Activated naive CD8-positive, alpha-beta T cell treated with anti-CD3 and anti-CD28 coated beads for 36 hours (primary cell): ENCODE data around the gene NMRAL1. TPM values are rescaled to one million over a fixed set of nuclear protein-coding genes. Genes with fewer than 3 reads are reported as not detected.

Experiments used
- DNase-seq: peaks from one replicate; pipeline ENCODE4 v3.0.0; 2021
- H3K27ac Mint-ChIP-seq: one replicate; pipeline ENCODE4 v1.8.0; 2022; ENCODE audit warnings: mild to moderate bottlenecking, moderate library complexity, mixed read lengths
- H3K27me3 Mint-ChIP-seq: one replicate; pipeline ENCODE4 v1.8.0; 2022; ENCODE audit warnings: mild to moderate bottlenecking, mixed read lengths
- H3K36me3 Mint-ChIP-seq: one replicate; pipeline ENCODE4 v1.8.0; 2021; ENCODE audit warnings: mild to moderate bottlenecking, mixed read lengths
- H3K4me1 Mint-ChIP-seq: one replicate; pipeline ENCODE4 v1.8.0; 2021; ENCODE audit warnings: mixed read lengths
- H3K4me3 Mint-ChIP-seq: one replicate; pipeline ENCODE4 v1.8.0; 2022; ENCODE audit warnings: mild to moderate bottlenecking, moderate library complexity, mixed read lengths
- H3K9me3 Mint-ChIP-seq: one replicate; pipeline ENCODE4 v1.8.0; 2022; ENCODE audit warnings: mixed read lengths
- total RNA-seq, 2 experiments: library from RNA; stranded (reverse); gene quantifications; one replicate each; pipeline ENCODE4 v1.2.3, GENCODE V29; 2021

Gene NMRAL1
- total RNA-seq, 2 experiments from 2014 or later = 62.5 to 64.4 TPM

- Mint-ChIP-seq H3K4me3 (no peak overlapping the region), H3K27me3 (no peaks in the 10 kb centered on the region), H3K27ac (peak overlapping the region; percentile 75), H3K9me3 (no peaks in the 10 kb centered on the region), H3K4me1 (peaks cover 31% of the 10 kb centered on the region), H3K36me3 (peaks cover 26% of the 10 kb centered on the region)
- no peak for DNase-seq
These were observed 35.7 kb upstream of the NMRAL1 start for GRCh38 chr16:4510131-4510530.

DNA sequence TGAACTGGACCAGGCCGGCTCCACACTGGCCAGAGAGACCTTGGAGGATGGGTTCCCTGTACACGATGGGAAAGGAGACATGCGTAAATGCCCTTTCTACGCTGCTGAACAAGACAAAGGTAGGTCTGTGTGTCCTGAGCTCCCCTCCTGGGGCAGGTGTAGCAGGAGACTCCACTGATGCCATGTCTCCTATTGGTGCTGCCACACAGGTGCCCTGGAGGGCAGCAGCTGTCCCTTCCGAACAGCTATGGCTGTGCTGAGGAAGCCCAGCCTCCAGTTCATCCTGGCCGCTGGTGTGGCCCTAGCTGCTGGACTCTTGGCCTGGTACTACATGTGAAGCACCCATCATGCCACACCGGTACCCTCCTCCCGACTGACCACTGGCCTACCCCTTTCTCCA is 35.0 kb upstream of the NMRAL1 start:
- Mint-ChIP-seq H3K27ac (no peak overlapping the region), H3K27me3 (no peaks in the 10 kb centered on the region), H3K9me3 (no peaks in the 10 kb centered on the region), H3K36me3 (peaks cover 19% of the 10 kb centered on the region), H3K4me1 (peaks cover 30% of the 10 kb centered on the region), H3K4me3 (no peak overlapping the region)
- no peak for DNase-seq

DNA sequence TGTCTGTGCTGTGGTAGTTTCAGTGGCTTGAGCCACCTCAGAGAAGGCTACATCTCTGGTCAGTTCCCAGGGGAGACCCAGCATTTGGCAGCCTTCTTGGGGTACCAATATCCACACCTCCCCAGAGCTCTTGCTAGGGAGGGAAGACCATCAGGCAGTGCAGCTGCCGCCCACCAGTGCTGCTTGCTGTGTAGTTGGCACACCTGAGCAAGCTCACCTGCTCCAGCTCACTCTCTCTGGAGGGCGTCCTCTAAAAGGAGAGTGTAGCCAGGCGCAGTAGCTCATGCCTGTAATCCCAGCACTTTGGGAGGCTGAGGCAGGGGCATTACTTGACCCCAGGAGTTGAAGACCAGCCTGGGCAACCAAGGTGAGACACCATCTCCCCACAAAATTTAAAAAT is 34.4 kb upstream of the NMRAL1 start:
- H3K36me3 Mint-ChIP-seq = peaks cover 19% of the 10 kb centered on the region

DNA sequence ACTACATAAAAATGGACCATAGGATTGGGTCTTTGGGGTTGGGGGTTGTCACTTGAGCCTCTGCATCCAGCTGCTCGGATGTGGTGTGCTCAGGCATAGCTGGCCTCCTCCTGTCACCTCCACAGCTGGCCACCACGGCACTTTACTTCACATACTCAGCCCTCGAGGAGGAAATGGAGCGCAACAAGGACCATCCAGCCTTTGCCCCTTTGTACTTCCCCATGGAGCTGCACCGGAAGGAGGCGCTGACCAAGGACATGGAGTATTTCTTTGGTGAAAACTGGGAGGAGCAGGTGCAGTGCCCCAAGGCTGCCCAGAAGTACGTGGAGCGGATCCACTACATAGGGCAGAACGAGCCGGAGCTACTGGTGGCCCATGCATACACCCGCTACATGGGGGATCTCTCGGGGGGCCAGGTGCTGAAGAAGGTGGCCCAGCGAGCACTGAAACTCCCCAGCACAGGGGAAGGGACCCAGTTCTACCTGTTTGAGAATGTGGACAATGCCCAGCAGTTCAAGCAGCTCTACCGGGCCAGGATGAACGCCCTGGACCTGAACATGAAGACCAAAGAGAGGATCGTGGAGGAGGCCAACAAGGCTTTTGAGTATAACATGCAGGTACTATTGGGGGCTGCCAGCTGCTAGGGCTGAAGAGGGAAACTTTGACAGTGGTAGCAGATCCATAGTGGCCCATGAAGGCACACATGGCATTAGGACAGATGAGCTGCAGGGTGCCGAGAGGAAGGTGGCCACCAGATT is 33.3 kb upstream of the NMRAL1 start:
- DNase-seq = no peak
- peaks cover 37% of the 10 kb centered on the region for H3K4me1 Mint-ChIP-seq
- no peak overlapping the region for H3K4me3 Mint-ChIP-seq
- H3K27me3 Mint-ChIP-seq = no peaks in the 10 kb centered on the region
- H3K36me3 Mint-ChIP-seq = peaks cover 19% of the 10 kb centered on the region
- H3K9me3 Mint-ChIP-seq = no peaks in the 10 kb centered on the region
- peak overlapping the region; percentile 46 for H3K27ac Mint-ChIP-seq

More for the DNA sequence above, 34.4 kb upstream of the NMRAL1 start:
- no peak overlapping the region for H3K4me3 Mint-ChIP-seq
- H3K9me3 Mint-ChIP-seq = no peaks in the 10 kb centered on the region
- no peaks in the 10 kb centered on the region for H3K27me3 Mint-ChIP-seq
- DNase-seq = no peak
- peak overlapping the region; percentile 34 for H3K27ac Mint-ChIP-seq
- H3K4me1 Mint-ChIP-seq = peaks cover 31% of the 10 kb centered on the region

DNA sequence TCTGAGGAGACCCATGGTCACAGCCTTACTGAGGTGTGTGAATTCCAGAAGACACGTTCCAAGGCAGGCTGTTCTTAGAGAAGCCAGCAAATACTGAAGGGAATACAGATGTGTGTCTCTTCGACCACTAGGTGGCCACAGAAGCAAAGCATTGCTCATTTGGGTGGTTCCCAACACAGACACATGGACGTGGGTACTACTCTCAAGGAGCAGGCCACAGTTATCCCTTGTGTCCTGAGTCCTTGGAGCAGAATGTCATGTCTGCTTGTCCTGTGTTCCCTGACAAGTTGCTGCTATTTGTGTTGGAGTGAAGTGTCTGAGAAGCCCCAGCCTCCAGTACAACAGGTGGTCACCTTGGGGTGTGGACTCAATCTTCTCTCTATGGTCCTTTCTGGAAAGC is 32.0 kb upstream of the NMRAL1 start:
- DNase-seq = peak; percentile 49
- no peaks in the 10 kb centered on the region for H3K9me3 Mint-ChIP-seq
- no peaks in the 10 kb centered on the region for H3K27me3 Mint-ChIP-seq
- peaks cover 46% of the 10 kb centered on the region for H3K4me1 Mint-ChIP-seq
- H3K36me3 Mint-ChIP-seq = peaks cover 13% of the 10 kb centered on the region
- peak overlapping the region; percentile 50 for H3K4me3 Mint-ChIP-seq
- H3K27ac Mint-ChIP-seq = peak overlapping the region; percentile 90

GRCh38 chr16:4505356-4506147 is 31.1 kb upstream of the NMRAL1 start:
- Mint-ChIP-seq H3K27me3 (no peaks in the 10 kb centered on the region), H3K36me3 (peaks cover 9% of the 10 kb centered on the region), H3K27ac (peak overlapping the region; percentile 90), H3K9me3 (no peaks in the 10 kb centered on the region), H3K4me3 (peak overlapping the region; percentile 50), H3K4me1 (peaks cover 55% of the 10 kb centered on the region)
- DNase-seq = peak; percentile 69

GRCh38 chr16:4501071-4501478 is 26.6 kb upstream of the NMRAL1 start:
- peaks cover 88% of the 10 kb centered on the region for H3K4me1 Mint-ChIP-seq
- H3K36me3 Mint-ChIP-seq = peaks cover 18% of the 10 kb centered on the region
- no peaks in the 10 kb centered on the region for H3K9me3 Mint-ChIP-seq
- H3K27me3 Mint-ChIP-seq = no peaks in the 10 kb centered on the region
- H3K27ac Mint-ChIP-seq = peak overlapping the region; percentile 57
- no peak overlapping the region for H3K4me3 Mint-ChIP-seq
- DNase-seq = no peak

- H3K27me3 Mint-ChIP-seq = no peaks in the 10 kb centered on the region
- H3K9me3 Mint-ChIP-seq = no peaks in the 10 kb centered on the region
- peaks cover 87% of the 10 kb centered on the region for H3K4me1 Mint-ChIP-seq
- H3K36me3 Mint-ChIP-seq = peaks cover 16% of the 10 kb centered on the region
- H3K27ac Mint-ChIP-seq = no peak overlapping the region
- H3K4me3 Mint-ChIP-seq = no peak overlapping the region
- no peak for DNase-seq
These were observed 25.8 kb upstream of the NMRAL1 start for GRCh38 chr16:4500272-4500671.

DNA sequence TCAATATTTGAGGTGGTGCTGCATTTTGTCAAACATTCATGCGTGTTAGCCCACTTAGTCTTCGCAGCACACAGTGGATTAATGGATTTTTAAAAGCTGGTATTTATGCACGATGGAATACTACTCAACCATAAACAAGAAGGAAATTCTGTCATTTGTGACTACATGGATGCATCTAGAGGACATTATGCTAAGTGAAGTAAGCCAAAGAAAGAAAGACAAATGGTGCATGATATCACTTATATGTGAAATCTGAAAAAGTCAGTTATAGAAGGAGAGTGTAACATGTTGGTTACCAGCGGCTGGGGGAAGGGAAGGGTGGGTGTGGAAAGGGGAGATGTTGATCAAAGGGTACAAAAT is 24.8 kb upstream of the NMRAL1 start:
- no peaks in the 10 kb centered on the region for H3K9me3 Mint-ChIP-seq
- H3K27me3 Mint-ChIP-seq = no peaks in the 10 kb centered on the region
- H3K27ac Mint-ChIP-seq = no peak overlapping the region
- no peak for DNase-seq
- peaks cover 20% of the 10 kb centered on the region for H3K36me3 Mint-ChIP-seq
- H3K4me1 Mint-ChIP-seq = peaks cover 89% of the 10 kb centered on the region
- H3K4me3 Mint-ChIP-seq = no peak overlapping the region

DNA sequence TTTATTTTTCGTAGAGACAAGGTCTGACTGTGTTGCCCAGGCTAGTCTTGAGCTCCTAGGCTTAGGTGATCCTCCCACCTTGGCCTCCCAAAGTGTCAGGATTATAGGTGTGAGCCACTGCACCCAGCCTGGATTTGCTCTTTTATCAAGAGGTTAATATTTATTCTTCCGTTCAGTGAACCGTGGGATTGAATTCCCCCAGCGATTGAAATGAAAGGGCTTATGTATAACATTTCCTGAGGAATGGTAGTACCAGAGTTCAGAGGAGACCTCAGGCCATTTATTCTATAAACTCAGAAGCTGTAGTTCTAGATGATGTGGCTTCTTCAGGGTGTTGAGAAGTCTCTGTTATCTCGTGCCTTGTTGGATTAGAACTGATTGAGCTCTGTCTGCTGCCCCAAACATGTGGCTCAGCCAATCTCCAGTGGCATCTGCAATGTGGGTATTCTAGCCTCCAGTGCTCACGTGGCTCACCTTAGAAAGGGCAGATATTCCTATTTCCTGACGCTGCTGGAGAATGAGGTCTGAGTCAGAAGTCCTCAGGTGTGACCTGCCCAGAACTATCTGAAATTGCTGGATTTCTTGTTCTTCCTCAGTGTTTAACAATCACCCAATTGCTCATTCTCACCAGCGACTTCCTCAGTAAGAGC is 24.2 kb upstream of the NMRAL1 start:
- peaks cover 21% of the 10 kb centered on the region for H3K36me3 Mint-ChIP-seq
- peak overlapping the region; percentile 36 for H3K27ac Mint-ChIP-seq
- no peaks in the 10 kb centered on the region for H3K27me3 Mint-ChIP-seq
- H3K4me3 Mint-ChIP-seq = no peak overlapping the region
- DNase-seq = no peak
- peaks cover 88% of the 10 kb centered on the region for H3K4me1 Mint-ChIP-seq
- H3K9me3 Mint-ChIP-seq = no peaks in the 10 kb centered on the region

GRCh38 chr16:4496305-4496704 is 21.9 kb upstream of the NMRAL1 start:
- Mint-ChIP-seq H3K4me1 (peaks cover 81% of the 10 kb centered on the region), H3K4me3 (no peak overlapping the region), H3K27ac (no peak overlapping the region), H3K9me3 (no peaks in the 10 kb centered on the region), H3K36me3 (peaks cover 24% of the 10 kb centered on the region), H3K27me3 (no peaks in the 10 kb centered on the region)
- no peak for DNase-seq

DNA sequence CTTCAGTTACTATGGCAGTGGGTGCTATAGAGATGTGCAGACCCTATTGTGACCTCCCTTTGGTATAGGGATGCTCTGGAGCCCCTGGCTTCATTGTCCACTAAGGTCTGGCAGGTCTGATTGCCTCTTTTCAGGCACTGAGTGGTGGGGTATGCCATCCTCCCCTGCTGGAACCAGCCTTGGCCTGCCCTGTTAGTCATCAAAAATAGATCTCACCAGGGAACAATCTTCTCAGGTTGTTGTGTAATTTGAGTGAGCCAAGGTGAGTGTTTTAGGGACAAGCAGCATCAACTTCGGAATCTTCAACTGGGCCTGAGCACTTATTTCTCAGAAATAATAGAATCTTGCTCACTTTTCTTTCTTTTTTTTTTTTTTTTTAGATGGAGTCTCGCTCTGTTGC is 21.3 kb upstream of the NMRAL1 start:
- no peaks in the 10 kb centered on the region for H3K9me3 Mint-ChIP-seq
- peaks cover 78% of the 10 kb centered on the region for H3K4me1 Mint-ChIP-seq
- DNase-seq = no peak
- no peaks in the 10 kb centered on the region for H3K27me3 Mint-ChIP-seq
- H3K36me3 Mint-ChIP-seq = peaks cover 24% of the 10 kb centered on the region
- no peak overlapping the region for H3K27ac Mint-ChIP-seq
- H3K4me3 Mint-ChIP-seq = no peak overlapping the region

- no peak for DNase-seq
- H3K4me1 Mint-ChIP-seq = peaks cover 77% of the 10 kb centered on the region
- H3K9me3 Mint-ChIP-seq = no peaks in the 10 kb centered on the region
- H3K36me3 Mint-ChIP-seq = peaks cover 24% of the 10 kb centered on the region
- no peaks in the 10 kb centered on the region for H3K27me3 Mint-ChIP-seq
- H3K27ac Mint-ChIP-seq = no peak overlapping the region
- no peak overlapping the region for H3K4me3 Mint-ChIP-seq
These were observed 20.5 kb upstream of the NMRAL1 start for GRCh38 chr16:4494746-4495490.

- no peak overlapping the region for H3K4me3 Mint-ChIP-seq
- DNase-seq = no peak
- H3K4me1 Mint-ChIP-seq = peaks cover 72% of the 10 kb centered on the region
- H3K9me3 Mint-ChIP-seq = no peaks in the 10 kb centered on the region
- H3K27me3 Mint-ChIP-seq = no peaks in the 10 kb centered on the region
- peak overlapping the region; percentile 61 for H3K27ac Mint-ChIP-seq
- peaks cover 30% of the 10 kb centered on the region for H3K36me3 Mint-ChIP-seq
These were observed 17.5 kb upstream of the NMRAL1 start for GRCh38 chr16:4491898-4492297.

- no peaks in the 10 kb centered on the region for H3K9me3 Mint-ChIP-seq
- peaks cover 37% of the 10 kb centered on the region for H3K36me3 Mint-ChIP-seq
- no peak overlapping the region for H3K4me3 Mint-ChIP-seq
These were observed 14.6 kb upstream of the NMRAL1 start for GRCh38 chr16:4489030-4489429.

More at GRCh38 chr16:4489030-4489429, 14.6 kb upstream of the NMRAL1 start:
- no peak for DNase-seq
- Mint-ChIP-seq H3K27me3 (no peaks in the 10 kb centered on the region), H3K27ac (peak overlapping the region; percentile 85), H3K4me1 (peaks cover 61% of the 10 kb centered on the region)
